GM19467 (cell line): Measurements from ENCODE around the gene MRPL1.

ENCODE experiments used
- ATAC-seq: cut with Tn5 transposase; IDR thresholded peaks from one replicate; pipeline ENCODE4 v1.9.1; 2021; ENCODE audit warnings: mild to moderate bottlenecking, moderate library complexity; ENCODE audit not compliant: unreplicated experiment

The MRPL1 gene

GRCh38 chr4:77862478-77863216, at the start of gene MRPL1:
MRPL1 (plus strand) TSS chr4:77862830; CDS start chr4:77862849, 19 bp downstream.
- ATAC-seq = peak; percentile 85

- no peak for ATAC-seq
These were observed 47.0 kb upstream of the MRPL1 start for GRCh38 chr4:77815636-77816035.

GRCh38 chr4:77816546-77816945, 46.1 kb upstream of the MRPL1 start:
- no peak for ATAC-seq

GRCh38 chr4:77817304-77818072, 45.1 kb upstream of the MRPL1 start:
- no peak for ATAC-seq

GRCh38 chr4:77818073-77818601, 44.5 kb upstream of the MRPL1 start:
- ATAC-seq = peak; percentile 19

GRCh38 chr4:77818602-77819403, 43.8 kb upstream of the MRPL1 start, which contains the start of gene CNOT6L:
CNOT6L (minus strand) TSS chr4:77819368; CDS start chr4:77819308, 60 bp downstream.
- ATAC-seq = peak; percentile 29

- ATAC-seq = peak; percentile 7
These were observed 43.2 kb upstream of the MRPL1 start for GRCh38 chr4:77819404-77819842.

GRCh38 chr4:77819843-77820648, 42.6 kb upstream of the MRPL1 start:
- ATAC-seq = peak; percentile 65

GRCh38 chr4:77820649-77821561, 41.7 kb upstream of the MRPL1 start:
- no peak for ATAC-seq

- no peak for ATAC-seq
These were observed 40.9 kb upstream of the MRPL1 start for GRCh38 chr4:77821775-77822174.

- no peak for ATAC-seq
These were observed 36.4 kb upstream of the MRPL1 start for GRCh38 chr4:77826275-77826674.

- peak; percentile 74 for ATAC-seq
These were observed 35.3 kb upstream of the MRPL1 start for GRCh38 chr4:77827343-77827742.

- no peak for ATAC-seq
These were observed 29.4 kb upstream of the MRPL1 start for GRCh38 chr4:77833126-77833724.

- ATAC-seq = no peak
These were observed 28.2 kb upstream of the MRPL1 start for GRCh38 chr4:77834403-77834802.

- ATAC-seq = no peak
These were observed 19.0 kb upstream of the MRPL1 start for GRCh38 chr4:77843628-77844027.

GRCh38 chr4:77844363-77844762, 18.3 kb upstream of the MRPL1 start:
- ATAC-seq = no peak

- ATAC-seq = no peak
These were observed 17.2 kb upstream of the MRPL1 start for GRCh38 chr4:77845400-77845799.

- ATAC-seq = no peak
These were observed 16.7 kb upstream of the MRPL1 start for GRCh38 chr4:77845929-77846328.

GRCh38 chr4:77848508-77848907, 14.1 kb upstream of the MRPL1 start:
- ATAC-seq = no peak
